GM18907 (cell line): Measurements from ENCODE around the gene CTDSPL.
"Not testable (repeated sequence)": the region's sequence is repeated elsewhere in the genome, so short reads cannot be mapped to it uniquely, and the experiment has no call there.

Experiments used
- ATAC-seq: cut with Tn5 transposase; IDR thresholded peaks from one replicate; pipeline ENCODE4 v1.9.1; 2021; ENCODE audit warnings: mild to moderate bottlenecking, moderate library complexity; ENCODE audit not compliant: unreplicated experiment

Gene CTDSPL

GRCh38 chr3:38030126-38031021, 168.7 kb downstream of the CTDSPL start:
- ATAC-seq = no peak

DNA sequence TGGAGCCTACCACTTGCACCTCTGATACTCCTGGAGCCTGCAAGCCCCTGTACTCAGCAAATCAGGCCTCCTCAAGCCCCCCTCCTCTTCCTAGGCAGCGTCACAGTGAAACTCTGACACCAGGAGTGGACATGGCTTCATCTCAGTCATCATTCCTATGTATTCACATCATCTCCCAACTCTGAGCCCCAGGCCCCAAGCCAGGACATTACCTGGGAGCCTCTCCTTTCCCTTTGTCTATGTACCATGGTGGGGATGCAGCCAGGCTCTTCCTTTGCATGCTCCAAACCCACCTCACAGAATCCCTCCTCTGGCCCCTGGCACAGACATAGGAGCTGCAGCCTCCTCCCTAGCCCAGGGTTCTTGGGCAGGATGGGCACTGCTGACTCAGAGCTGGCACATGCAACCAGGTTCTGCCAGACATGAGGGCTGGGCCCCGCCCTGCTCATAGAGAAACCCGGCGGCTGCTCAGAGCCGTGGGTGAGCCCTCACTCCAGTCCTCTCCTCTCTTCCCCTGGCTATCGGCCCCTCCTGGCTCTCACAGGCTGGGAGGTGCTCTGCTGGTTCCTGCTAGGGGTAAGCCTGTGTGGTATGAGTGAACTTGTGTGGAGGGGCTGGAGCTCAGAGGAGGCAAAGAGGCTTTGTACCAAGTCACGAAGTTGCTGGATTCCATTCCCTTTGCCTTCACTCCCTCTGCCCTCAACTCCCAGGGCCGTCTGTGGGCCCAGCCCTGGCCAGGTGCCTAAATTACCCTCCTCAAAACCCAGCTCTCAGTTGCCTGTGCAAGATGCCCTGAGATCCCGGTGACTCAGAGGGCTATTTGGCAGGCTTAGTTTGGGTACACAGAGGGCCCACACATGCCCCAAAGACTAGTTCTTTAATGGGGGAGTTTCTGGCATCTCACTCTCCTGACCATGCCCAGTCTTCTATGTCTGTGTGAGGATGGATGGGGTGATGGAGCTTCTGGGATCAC, 169.6 kb downstream of the CTDSPL start:
- ATAC-seq = no peak

DNA sequence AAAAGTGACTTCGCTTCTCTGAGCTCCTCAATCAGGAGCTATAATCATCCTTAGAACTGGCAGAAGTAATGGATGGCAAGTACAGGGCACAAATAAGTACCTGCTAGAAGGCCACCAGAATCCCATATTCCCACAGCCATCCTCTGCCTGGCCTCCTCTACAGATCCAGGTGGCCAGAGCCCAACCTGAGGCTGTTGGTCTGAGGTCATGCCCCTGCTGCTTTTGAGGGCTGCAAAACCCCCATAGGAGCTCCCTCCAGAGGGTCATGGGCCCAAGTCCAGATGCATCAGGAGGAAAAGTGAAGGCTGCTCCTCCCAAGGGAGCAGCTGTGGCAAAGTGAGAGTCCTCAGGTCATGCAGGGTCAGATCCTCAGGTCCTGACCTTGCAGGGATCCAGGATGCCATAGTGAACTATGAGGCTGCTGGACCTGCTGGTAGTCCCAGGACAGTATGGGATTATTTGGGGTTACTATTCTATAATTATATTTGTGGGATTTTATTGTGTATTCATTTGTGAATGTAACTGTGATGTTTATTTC, 170.7 kb downstream of the CTDSPL start:
- ATAC-seq = no peak

DNA sequence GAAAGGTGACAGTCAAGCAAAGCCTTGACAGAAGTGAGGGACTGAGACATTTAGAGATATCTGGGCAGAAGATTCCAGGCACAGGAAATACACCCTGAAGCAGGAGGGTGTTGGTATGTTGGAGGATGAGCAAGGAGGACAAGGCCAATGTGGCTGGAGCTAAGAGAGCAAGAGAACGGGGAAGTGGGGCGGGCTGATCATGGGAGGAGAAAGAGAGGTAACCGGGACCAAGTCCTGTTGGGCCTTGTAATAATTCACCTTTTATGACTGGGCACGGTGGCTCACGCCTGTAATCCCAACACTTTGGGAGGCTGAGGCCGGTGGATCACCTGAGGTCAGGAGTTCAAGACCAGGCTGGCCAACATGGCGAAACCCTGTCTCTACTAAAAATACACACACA, 171.9 kb downstream of the CTDSPL start:
- ATAC-seq = not testable (repeated sequence)
